ENCODE data around the gene ADAMTS20. TPM values are rescaled to one million over a fixed set of nuclear protein-coding genes. Genes with fewer than 3 reads are reported as not detected.
"Not testable (repeated sequence)": the region's sequence is repeated elsewhere in the genome, so short reads cannot be mapped to it uniquely, and the experiment has no call there.

Gene ADAMTS20
- total RNA-seq, 4 donors from 2014 or later = not detected

- Histone ChIP-seq H3K36me3 (no peaks in the 10 kb centered on the region), H3K4me1 (no peaks in the 10 kb centered on the region), H3K9me3 (no peaks in the 10 kb centered on the region), H3K4me3 (no peak overlapping the region), H3K27ac (no peak overlapping the region), H3K27me3 (no peaks in the 10 kb centered on the region)
- no peak for DNase-seq
- no peak for TF ChIP-seq POLR2A (IDR thresholded peaks at IDR 0.05)
- no peak for TF ChIP-seq CTCF (IDR thresholded peaks at IDR 0.05)
Measured at GRCh38 chr12:43361031-43361710, 190.8 kb downstream of the ADAMTS20 start.

- H3K36me3 ChIP-seq, DNase-seq, H3K4me1 ChIP-seq, H3K27ac ChIP-seq, H3K4me3 ChIP-seq, H3K9me3 ChIP-seq, H3K27me3 ChIP-seq: not testable (repeated sequence)
Measured at GRCh38 chr12:43360001-43360400, 192.0 kb downstream of the ADAMTS20 start.

- no peaks in the 10 kb centered on the region for H3K9me3 ChIP-seq
- H3K4me1 ChIP-seq = no peaks in the 10 kb centered on the region
- no peak for DNase-seq
- no peaks in the 10 kb centered on the region for H3K36me3 ChIP-seq
- no peak for TF ChIP-seq CTCF (IDR thresholded peaks at IDR 0.05)
- TF ChIP-seq POLR2A (IDR thresholded peaks at IDR 0.05) = no peak
- H3K27ac ChIP-seq = no peak overlapping the region
- H3K4me3 ChIP-seq = no peak overlapping the region
- H3K27me3 ChIP-seq = no peaks in the 10 kb centered on the region
Measured at GRCh38 chr12:43357141-43357540, 194.9 kb downstream of the ADAMTS20 start.

GRCh38 chr12:43352001-43352400 lies 200.0 kb downstream of the ADAMTS20 start:
- no peak for DNase-seq
- H3K4me3 ChIP-seq = no peak overlapping the region
- TF ChIP-seq CTCF (IDR thresholded peaks at IDR 0.05) (no peak), POLR2A (IDR thresholded peaks at IDR 0.05) (no peak)
- no peak overlapping the region for H3K27ac ChIP-seq
- H3K27me3 ChIP-seq = no peaks in the 10 kb centered on the region
- no peaks in the 10 kb centered on the region for H3K9me3 ChIP-seq
- H3K4me1 ChIP-seq = no peaks in the 10 kb centered on the region
- no peaks in the 10 kb centered on the region for H3K36me3 ChIP-seq

GRCh38 chr12:43349863-43350262 lies 202.1 kb downstream of the ADAMTS20 start:
- TF ChIP-seq POLR2A (IDR thresholded peaks at IDR 0.05) (no peak), CTCF (IDR thresholded peaks at IDR 0.05) (no peak)

GRCh38 chr12:43348221-43348620 lies 203.8 kb downstream of the ADAMTS20 start:
- no peaks in the 10 kb centered on the region for H3K36me3 ChIP-seq
- no peaks in the 10 kb centered on the region for H3K27me3 ChIP-seq
- H3K27ac ChIP-seq = no peak overlapping the region
- H3K4me3 ChIP-seq = no peak overlapping the region
- no peaks in the 10 kb centered on the region for H3K4me1 ChIP-seq
- no peak for DNase-seq
- TF ChIP-seq POLR2A (IDR thresholded peaks at IDR 0.05) (no peak), CTCF (IDR thresholded peaks at IDR 0.05) (no peak)
- H3K9me3 ChIP-seq = peaks cover 0 to 6% (median 1%) of the 10 kb centered on the region in 4 donors

More at GRCh38 chr12:43349863-43350262, 202.1 kb downstream of the ADAMTS20 start:
- H3K4me3 ChIP-seq = no peak overlapping the region
- peaks cover 0 to 1% (median 0%) of the 10 kb centered on the region in 4 donors for H3K9me3 ChIP-seq
- DNase-seq = no peak
- no peaks in the 10 kb centered on the region for H3K4me1 ChIP-seq
- H3K27me3 ChIP-seq = no peaks in the 10 kb centered on the region
- H3K27ac ChIP-seq = no peak overlapping the region
- no peaks in the 10 kb centered on the region for H3K36me3 ChIP-seq

All from Peyer's patch (tissue), 4 donors.